ENCODE measurements around the gene DBF4B.

DNA sequence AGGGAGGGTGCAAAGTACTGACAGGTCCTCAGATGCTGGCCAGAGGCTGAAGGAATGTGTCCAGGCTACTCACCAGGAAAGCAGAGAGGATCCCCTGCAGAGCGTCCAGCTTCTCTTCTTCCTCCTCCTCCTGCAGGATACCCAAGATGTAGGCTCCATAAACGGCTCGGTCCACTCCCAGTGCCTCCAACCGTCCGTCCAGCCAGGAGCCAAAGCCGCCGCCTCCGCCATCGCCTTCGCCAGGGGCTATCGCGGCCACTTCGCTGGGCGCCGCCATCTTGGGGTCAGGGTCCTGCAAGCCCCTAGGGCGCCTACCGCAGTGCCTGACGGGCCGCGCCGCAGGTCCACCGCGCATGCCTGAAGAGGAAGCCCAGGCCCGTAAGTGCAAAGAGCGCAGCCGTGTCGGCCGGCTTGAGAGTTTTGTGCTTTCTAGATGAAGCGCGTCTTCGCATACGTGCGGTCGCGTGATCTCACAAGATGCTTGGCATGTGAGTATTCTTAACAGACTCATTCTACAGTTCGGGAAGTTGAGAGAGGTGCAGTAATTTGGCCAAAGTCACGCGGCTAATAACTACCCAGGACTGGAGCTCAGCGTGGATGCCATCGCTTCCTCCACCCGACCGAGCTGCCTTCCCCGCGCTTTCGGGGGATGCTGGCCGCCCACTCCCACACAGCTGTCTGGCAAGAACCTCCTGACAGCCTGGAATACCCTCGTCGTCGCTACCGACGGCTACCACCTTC, 18.8 kb upstream of the DBF4B start, which contains the start of gene CCDC43:
- peak; percentile 18 to 43 for TF ChIP-seq POLR2A (IDR thresholded peaks at IDR 0.05)
- TF ChIP-seq, protein P1, sequence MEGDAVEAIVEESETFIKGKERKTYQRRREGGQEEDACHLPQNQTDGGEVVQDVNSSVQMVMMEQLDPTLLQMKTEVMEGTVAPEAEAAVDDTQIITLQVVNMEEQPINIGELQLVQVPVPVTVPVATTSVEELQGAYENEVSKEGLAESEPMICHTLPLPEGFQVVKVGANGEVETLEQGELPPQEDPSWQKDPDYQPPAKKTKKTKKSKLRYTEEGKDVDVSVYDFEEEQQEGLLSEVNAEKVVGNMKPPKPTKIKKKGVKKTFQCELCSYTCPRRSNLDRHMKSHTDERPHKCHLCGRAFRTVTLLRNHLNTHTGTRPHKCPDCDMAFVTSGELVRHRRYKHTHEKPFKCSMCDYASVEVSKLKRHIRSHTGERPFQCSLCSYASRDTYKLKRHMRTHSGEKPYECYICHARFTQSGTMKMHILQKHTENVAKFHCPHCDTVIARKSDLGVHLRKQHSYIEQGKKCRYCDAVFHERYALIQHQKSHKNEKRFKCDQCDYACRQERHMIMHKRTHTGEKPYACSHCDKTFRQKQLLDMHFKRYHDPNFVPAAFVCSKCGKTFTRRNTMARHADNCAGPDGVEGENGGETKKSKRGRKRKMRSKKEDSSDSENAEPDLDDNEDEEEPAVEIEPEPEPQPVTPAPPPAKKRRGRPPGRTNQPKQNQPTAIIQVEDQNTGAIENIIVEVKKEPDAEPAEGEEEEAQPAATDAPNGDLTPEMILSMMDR (IDR thresholded peaks at IDR 0.05), result peak in 1 of 5 experiments; percentile 29
- peak; percentile 72 to 82 for TF ChIP-seq EP300 (IDR thresholded peaks at IDR 0.05)

Measured in tibial nerve (tissue), 4 donors.